HG03045 (cell line): ENCODE data around the gene PDZD8.

Experiments used
- ATAC-seq: cut with Tn5 transposase; IDR thresholded peaks from one replicate; pipeline ENCODE4 v1.9.1; 2021; ENCODE audit warnings: mild to moderate bottlenecking, moderate library complexity; ENCODE audit not compliant: unreplicated experiment

Gene PDZD8

DNA sequence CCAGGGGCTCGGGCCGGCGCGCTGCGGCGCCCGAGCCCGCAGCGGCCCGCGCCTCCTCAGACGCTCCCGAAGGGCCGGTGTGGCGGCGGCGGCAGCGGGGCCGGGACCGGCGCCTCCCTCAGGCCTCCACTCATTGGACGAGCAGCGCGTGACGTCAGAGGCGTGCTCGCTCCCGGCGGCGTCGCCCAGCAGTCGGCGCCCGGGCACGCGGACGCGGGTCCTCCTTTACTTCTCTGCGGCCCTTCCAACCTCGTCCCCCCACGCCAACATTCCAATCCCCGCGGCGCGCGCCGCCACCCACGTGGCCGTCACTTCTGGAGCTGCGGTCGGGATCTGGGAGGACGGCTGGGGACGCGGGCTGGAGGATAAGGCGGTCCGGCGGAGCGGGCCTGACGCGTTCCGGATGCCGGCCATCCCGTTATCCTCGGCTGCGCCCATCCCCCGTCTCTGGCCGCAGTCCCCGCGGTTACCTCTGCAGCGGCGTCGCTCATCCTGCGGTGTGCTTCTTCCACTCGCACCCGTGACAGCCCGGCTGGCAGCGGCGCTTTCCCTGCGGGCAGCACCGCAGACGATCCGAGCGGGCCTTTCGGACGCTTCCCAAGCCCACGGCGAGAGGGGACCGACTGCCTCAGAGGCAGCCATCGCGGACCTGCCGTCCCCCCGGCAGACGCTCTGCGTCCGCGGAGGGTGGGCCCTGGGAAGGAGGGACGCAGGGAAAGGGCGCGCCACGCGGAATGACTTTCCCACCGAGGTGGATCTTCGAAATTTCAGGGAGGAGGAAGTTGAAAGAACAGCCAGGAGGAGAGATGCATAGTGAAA is at the start of gene PDZD8:
Gene PDZD8, minus strand, starts transcription at position 81 of the 819 bp plus-strand sequence. CDS start 213 bp downstream, outside the sequence.
- ATAC-seq = peak; percentile 93

GRCh38 chr10:117424171-117424570 is 48.9 kb upstream of the PDZD8 start:
- ATAC-seq = no peak

- no peak for ATAC-seq
These were observed 46.7 kb upstream of the PDZD8 start for GRCh38 chr10:117421985-117422384.

DNA sequence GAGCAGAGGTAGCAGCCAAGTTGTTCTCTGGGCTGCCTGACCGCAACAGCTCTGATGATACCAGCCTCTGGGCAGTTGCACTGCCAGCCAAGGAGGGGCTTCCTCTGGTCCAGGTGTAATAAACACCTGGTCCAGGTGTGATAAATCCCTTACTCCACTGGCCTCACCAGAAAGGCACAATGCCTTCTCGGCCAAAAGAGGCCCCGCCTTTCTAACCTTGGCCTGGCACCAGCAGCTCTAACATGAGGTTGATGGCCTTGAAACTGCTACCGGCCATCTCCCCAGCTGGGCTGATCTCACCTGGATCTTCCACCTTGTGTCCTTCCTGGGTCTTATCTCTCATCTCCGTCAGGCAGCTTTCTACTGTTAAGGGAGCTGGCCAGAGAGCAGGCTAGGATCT is 45.5 kb upstream of the PDZD8 start:
- ATAC-seq = no peak

- ATAC-seq = no peak
These were observed 44.7 kb upstream of the PDZD8 start for GRCh38 chr10:117419921-117420320.

GRCh38 chr10:117419159-117419558 is 43.9 kb upstream of the PDZD8 start:
- no peak for ATAC-seq

- no peak for ATAC-seq
These were observed 42.9 kb upstream of the PDZD8 start for GRCh38 chr10:117418121-117418520.

- ATAC-seq = no peak
These were observed 42.0 kb upstream of the PDZD8 start for GRCh38 chr10:117417196-117417595.

DNA sequence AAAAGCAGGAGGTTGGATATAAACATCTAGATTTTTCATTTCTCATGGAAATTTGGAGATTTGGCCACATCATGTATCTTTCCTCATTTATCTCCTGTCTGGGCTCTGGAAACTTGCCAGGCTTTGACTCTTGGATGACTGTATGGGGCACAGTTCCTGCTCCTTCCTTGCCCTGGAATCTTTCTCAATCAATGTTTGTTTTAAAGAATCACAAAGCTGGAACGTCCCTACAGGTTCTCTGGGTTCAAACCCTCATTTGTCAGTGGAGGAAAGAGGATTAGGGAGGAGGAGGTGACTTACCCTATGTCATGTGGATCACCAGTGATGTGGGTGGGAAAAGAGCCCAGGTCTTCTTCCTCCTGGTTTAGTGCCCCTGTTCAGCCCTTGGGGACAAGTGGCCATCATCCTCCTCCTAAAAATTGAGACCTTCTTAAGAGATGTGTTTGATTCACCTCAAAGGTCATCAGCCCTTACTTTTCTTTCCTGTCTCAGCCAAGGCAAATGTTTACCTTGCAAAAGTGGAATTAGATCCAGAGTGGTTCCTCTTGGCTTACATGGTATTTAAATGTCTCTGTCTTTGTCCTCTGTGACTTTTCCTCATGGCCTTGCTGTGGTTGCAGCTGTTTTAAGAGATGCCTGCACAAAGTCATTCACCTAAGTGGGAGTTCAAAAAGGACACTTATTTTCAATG is 38.8 kb upstream of the PDZD8 start:
- ATAC-seq = no peak

- no peak for ATAC-seq
These were observed 37.3 kb upstream of the PDZD8 start for GRCh38 chr10:117412469-117413010.

GRCh38 chr10:117411479-117412399 is 36.5 kb upstream of the PDZD8 start:
- no peak for ATAC-seq

DNA sequence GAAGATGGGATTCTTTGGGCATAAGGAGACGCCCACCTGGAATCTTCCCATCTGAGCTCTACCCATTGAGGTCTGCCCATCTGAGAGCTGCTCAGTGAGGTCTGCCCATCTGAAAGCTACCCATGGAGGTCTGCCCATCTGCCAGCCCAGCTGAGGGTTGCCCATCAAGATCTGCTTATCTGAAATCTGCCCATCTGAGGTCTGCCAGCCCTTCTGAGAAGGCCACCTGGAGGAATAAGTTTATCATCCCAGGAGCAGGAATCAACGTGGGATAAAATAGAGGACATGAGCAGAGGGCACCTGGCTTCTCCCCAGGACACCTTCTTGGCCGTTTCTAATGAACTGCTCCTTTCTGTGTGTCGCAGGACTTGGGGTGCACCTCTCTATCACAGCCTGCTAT is 35.3 kb upstream of the PDZD8 start:
- no peak for ATAC-seq

DNA sequence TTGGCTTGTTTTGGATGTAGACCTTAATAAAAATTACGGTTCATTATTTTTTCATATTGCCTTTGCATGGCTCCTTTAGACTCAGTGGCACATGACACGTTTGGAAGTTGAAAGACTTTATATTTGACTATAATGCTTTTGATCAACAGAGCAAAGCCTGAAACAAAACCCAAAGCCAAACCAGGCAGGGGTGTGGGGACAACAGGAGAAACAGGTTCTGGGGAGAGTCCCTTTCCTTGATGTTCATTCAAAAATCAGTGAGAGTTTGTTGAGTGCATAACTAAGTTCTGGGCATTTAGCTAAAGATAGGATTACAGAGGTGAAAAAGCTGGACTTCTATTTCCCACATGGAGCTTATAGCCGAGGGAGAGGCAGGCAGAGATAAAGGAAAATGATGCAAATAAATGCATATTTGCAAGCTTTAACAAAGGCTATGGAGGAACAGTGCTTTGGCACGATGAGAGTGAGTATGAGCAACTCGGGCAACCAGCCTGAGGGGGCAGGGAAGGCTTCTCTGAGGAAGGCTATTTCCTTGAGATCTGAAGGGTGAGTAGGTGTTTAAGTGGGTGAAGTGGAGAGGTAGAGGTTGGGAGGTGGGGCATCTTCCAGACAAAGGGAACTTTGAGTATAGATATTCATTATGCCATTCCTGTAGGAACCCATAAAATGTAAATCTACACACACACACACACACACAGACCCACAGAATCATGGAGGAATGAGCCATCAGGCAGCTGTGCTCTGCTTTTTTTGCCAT is 34.5 kb upstream of the PDZD8 start:
- ATAC-seq = no peak

DNA sequence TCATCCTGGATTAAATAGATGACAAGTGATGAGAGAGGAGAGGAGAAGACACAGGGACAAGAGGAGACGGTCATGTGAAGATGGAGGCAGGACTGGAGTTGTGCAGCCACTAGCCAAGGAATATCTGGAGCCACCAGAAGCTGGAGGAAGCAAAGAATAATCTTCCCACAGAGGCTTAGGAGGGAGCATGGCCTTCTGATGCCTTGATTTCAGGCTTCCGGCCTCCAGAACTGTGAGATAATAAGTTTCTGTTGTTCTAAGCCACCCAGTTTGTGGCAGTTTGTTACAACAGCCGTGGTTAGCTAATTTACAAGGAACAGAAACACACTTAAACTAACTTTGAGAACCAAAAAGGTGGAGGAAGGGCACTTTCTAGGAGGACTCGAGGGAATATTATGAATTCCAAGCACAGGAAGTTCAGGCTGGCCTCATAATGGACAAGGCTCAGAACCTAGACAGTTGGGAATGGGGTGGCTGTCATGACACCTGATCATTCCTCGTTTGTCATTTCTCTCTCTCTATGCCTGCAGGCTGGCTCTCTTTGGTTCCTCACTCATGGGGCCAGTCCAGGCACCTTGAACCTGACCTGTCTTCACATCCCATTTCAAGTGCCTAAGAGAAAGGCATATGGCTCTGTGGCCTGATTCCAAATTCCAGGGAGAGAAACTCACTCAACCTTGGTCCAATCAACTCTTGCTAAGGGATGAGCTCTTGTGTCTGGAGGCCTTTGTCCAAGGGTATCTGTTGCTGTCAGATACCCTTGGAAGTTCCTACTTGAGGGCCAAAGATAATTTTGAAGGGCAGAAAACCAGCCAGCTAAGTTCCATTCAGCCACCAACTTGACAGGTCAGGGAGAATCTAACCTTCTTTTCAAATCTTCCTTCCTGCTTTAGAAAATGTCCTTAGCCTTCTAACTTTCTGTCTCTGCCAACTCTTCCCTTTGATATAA is 33.5 kb upstream of the PDZD8 start:
- ATAC-seq = no peak

DNA sequence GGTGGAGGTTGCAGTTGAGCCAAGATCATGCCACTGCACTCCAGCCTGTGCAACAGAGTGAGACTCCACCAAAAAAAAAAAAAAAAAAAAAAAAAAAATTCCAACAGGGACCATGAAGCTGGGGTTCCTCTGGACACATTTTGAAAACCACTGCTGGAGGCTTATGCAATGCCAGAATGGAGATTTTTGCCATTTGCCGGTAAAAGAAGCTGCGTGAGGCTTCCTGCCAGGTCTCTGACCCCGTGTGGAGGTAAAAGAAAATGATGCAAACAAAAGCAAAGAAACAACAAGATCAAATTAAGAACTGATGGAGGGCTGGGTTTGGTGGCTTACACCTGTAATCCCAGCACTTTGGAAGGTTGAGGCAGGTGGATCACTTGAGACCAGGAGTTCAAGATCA is 30.5 kb upstream of the PDZD8 start:
- ATAC-seq = no peak

DNA sequence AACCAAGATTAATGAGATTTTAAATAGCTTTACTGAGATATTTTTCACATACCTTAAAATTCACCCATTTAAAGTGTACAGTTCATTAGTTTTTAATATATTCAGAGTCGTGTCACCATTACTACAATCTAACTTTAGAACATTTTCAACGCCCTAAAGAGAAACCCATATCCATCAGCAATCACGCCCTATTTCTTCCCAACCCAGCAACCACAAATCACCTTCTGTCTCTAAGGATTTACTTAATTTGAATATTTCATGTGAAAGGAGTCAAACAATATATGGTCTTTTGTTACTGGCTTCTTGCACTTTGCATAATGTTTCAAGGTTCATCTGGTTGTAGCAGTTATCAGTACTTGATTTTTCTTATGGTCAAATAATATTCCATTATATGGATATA is 25.1 kb upstream of the PDZD8 start:
- ATAC-seq = no peak

DNA sequence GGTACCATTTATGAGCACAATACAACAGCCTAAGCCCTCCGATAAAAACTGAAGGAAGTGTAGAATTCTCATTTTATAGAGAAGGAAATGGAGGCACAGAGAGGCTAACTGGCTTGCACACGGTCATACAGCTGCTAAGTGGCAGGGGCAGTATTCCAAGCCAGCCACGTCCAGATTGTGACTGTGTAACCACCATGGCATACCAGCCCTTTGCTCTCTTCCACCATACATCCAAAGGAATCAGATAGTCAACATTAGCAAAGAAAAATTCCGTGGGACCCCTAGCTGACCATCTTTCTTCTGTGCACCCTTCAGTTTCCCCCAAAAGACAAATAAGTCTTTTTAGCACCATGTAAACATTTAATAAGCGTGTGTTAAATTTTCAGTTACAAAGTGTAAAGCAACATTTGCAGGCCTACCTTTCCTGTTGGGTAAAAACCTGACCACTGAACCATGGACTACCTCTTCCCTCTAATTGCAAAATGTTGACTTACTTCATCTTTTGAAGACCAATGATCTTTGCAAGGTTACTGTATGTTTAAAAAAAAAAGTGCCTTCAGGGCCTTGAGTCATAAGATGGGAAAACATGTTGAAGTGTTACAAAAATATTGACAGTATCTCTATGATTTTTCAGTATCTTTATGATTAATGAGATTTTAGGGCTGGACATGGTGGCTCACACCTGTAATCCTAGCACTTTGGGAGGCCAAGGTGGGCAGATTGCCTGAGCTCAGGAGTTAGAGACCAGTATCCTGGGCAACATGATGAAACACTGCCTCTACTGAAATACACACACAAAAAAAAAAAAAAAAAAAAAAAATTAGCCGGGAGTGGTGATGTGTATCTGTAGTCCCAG is 24.3 kb upstream of the PDZD8 start:
- no peak for ATAC-seq

- no peak for ATAC-seq
These were observed 22.8 kb upstream of the PDZD8 start for GRCh38 chr10:117398029-117398428.
